ENCODE results near the gene NLGN2. TPM values are rescaled to one million over a fixed set of nuclear protein-coding genes. Genes with fewer than 3 reads are reported as not detected.

The NLGN2 gene
- total and polyA plus RNA-seq, 2 of the 8 experiments (the other 6 are each of a cell fraction or from before 2014, with no cell fraction given) = 21.2 to 62.8 TPM

- TF ChIP-seq SIN3A (conservative IDR thresholded peaks at IDR 0.05 in 1 of 2, IDR thresholded peaks at IDR 0.05 in 1 of 2; ENCODE audit: low read depth in 1 of 2, low read length in 2 of 2) = no peak
- no peak for TF ChIP-seq RXRA (IDR thresholded peaks at IDR 0.05; ENCODE audit: insufficient read depth, low read depth, low read length)
- TF ChIP-seq ATF2 (IDR thresholded peaks at IDR 0.05; ENCODE audit: low read length) = no peak
- no peak for TF ChIP-seq CBX5 (IDR thresholded peaks at IDR 0.05; ENCODE audit: low read depth, low read length)
These were observed 53.4 kb downstream of the NLGN2 start (continued) for GRCh38 chr17:7460850-7461660.
